Neural cell (in vitro differentiated cells): Measurements from ENCODE around the gene RPL26. TPM values are rescaled to one million over a fixed set of nuclear protein-coding genes. Genes with fewer than 3 reads are reported as not detected.

Experiments
- H2AFZ ChIP-seq: fragments of 200-600, 300-800 bp; sonication (generic), shearing (Covaris generic); 2 replicates; pipeline ENCODE4 v1.6.0; 2014; ENCODE audit warnings: low read depth, mild to moderate bottlenecking, antibody characterized with exemption, low read length, moderate library complexity
- H3F3A ChIP-seq: fragments of 200-600 bp; shearing (Covaris generic); 2 replicates; pipeline ENCODE4 v1.6.1; 2016; ENCODE audit warnings: mild to moderate bottlenecking, moderate library complexity, mixed read lengths, antibody characterized with exemption, low read length; ENCODE audit not compliant: insufficient read depth, poor library complexity, severe bottlenecking
- H3K27ac ChIP-seq: fragments of 200-600, 300-800 bp; sonication (generic), shearing (Covaris generic); 2 replicates; pipeline ENCODE4 v1.5.1; 2014; ENCODE audit warnings: mild to moderate bottlenecking, low read length, moderate library complexity
- H3K27me3 ChIP-seq: fragments of 300-800, 200-600 bp; sonication (generic), shearing (Covaris generic); 2 replicates; pipeline ENCODE4 v1.6.0; 2014; ENCODE audit warnings: mild to moderate bottlenecking, low read depth, low read length, moderate library complexity; ENCODE audit not compliant: insufficient read depth
- H3K36me3 ChIP-seq: fragments of 300-800, 200-600 bp; sonication (generic), shearing (Covaris generic); 2 replicates; pipeline ENCODE4 v1.5.1; 2014; ENCODE audit warnings: mild to moderate bottlenecking, antibody characterized with exemption, low read length, moderate library complexity; ENCODE audit not compliant: insufficient read depth
- H3K4me2 ChIP-seq: fragments of 300-800, 200-600 bp; sonication (generic), shearing (Covaris generic); 2 replicates; pipeline ENCODE4 v1.6.0; 2014; ENCODE audit warnings: mild to moderate bottlenecking, low read length
- H3K4me3 ChIP-seq: fragments of 300-800, 200-600 bp; sonication (generic), shearing (Covaris generic); 2 replicates; pipeline ENCODE4 v1.5.1; 2014; ENCODE audit warnings: mild to moderate bottlenecking, low read length, moderate library complexity
- H3K79me2 ChIP-seq: fragments of 200-600 bp; shearing (Covaris generic); replicated peaks from 2 replicates; pipeline ENCODE4 v1.6.0; 2014; ENCODE audit warnings: mild to moderate bottlenecking, low read length, moderate library complexity; ENCODE audit not compliant: insufficient read depth
- H3K9ac ChIP-seq: fragments of 300-800, 200-600 bp; sonication (generic), shearing (Covaris generic); 2 replicates; pipeline ENCODE4 v1.6.1; 2016; ENCODE audit warnings: mild to moderate bottlenecking, low read length, mixed read lengths
- H3K9me2 ChIP-seq: fragments of 200-600 bp; shearing (Covaris generic); 2 replicates; pipeline ENCODE4 v1.6.1; 2016; ENCODE audit warnings: mild to moderate bottlenecking, low read length, mixed read lengths; ENCODE audit not compliant: insufficient read depth
- H3K9me3 ChIP-seq: fragments of 200-600, 300-800 bp; sonication (generic), shearing (Covaris generic); 2 replicates; pipeline ENCODE4 v1.6.1; 2016; ENCODE audit warnings: mild to moderate bottlenecking, mixed run types, low read length, moderate library complexity, mixed read lengths
- H4K20me1 ChIP-seq: fragments of 200-600 bp; shearing (Covaris generic); 2 replicates; pipeline ENCODE4 v1.6.1; 2016; ENCODE audit warnings: mild to moderate bottlenecking, mixed run types; ENCODE audit not compliant: insufficient read depth
- CTCF ChIP-seq: fragments of 450-650 bp; IDR thresholded peaks from 2 replicates; pipeline ENCODE4 v1.5.1; 2014; ENCODE audit warnings: antibody characterized with exemption, mild to moderate bottlenecking, moderate library complexity; ENCODE audit not compliant: poor library complexity, severe bottlenecking
- EP300 ChIP-seq: fragments of 450-650 bp; conservative IDR thresholded peaks from 2 replicates; pipeline ENCODE4 v1.6.1; 2014; ENCODE audit warnings: antibody characterized with exemption, mild to moderate bottlenecking, moderate library complexity; ENCODE audit not compliant: poor library complexity, severe bottlenecking
- EZH2 ChIP-seq: fragments of 200-600, 300-800 bp; shearing (Covaris generic), sonication (generic); IDR thresholded peaks from 2 replicates; pipeline ENCODE4 v1.6.1; 2014; ENCODE audit warnings: antibody characterized with exemption, low read length, borderline replicate concordance, mild to moderate bottlenecking; ENCODE audit not compliant: insufficient read depth, poor library complexity, severe bottlenecking
- MXI1 ChIP-seq: fragments of 450-650 bp; conservative IDR thresholded peaks from 2 replicates; pipeline ENCODE4 v1.6.1; 2014; ENCODE audit warnings: antibody characterized with exemption, mild to moderate bottlenecking; ENCODE audit not compliant: poor library complexity, severe bottlenecking
- POLR2AphosphoS5 ChIP-seq: IDR thresholded peaks from 2 replicates; pipeline ENCODE4 v1.6.1; 2012
- RAD21 ChIP-seq: fragments of 450-650 bp; conservative IDR thresholded peaks from 2 replicates; pipeline ENCODE4 v1.6.1; 2014; ENCODE audit warnings: antibody characterized with exemption, mild to moderate bottlenecking, moderate library complexity
- REST ChIP-seq: IDR thresholded peaks from 2 replicates; pipeline ENCODE4 v1.6.1; 2012; ENCODE audit warnings: borderline replicate concordance
- SMC3 ChIP-seq: fragments of 450-650 bp; conservative IDR thresholded peaks from 2 replicates; pipeline ENCODE4 v1.6.1; 2014; ENCODE audit warnings: antibody characterized with exemption, mild to moderate bottlenecking, moderate library complexity; ENCODE audit not compliant: poor library complexity
- TAF1 ChIP-seq: IDR thresholded peaks from 2 replicates; pipeline ENCODE4 v1.6.1; 2012; ENCODE audit warnings: low read depth
- polyA plus RNA-seq: library from polyadenylated mRNA; depleted of rRNA; stranded (reverse); fragments of >200 nt; gene quantifications from 2 replicates; pipeline ENCODE4 v1.2.3, GENCODE V29; 2014

RPL26 gene
- polyA plus RNA-seq, 1 donor from 2014 or later, result 4,061 TPM

- Histone ChIP-seq H3K4me3 (no peak overlapping the region), H3K27ac (peak overlapping the region; percentile 93), H3K9me2 (no peaks in the 10 kb centered on the region), H3F3A (no peaks in the 10 kb centered on the region), H3K9ac (no peak overlapping the region), H4K20me1 (no peaks in the 10 kb centered on the region), H3K36me3 (no peaks in the 10 kb centered on the region), H2AFZ (no peak overlapping the region), H3K79me2 (peaks cover 31% of the 10 kb centered on the region), H3K4me2 (no peak overlapping the region), H3K27me3 (no peaks in the 10 kb centered on the region), H3K9me3 (no peaks in the 10 kb centered on the region)
- TF ChIP-seq POLR2AphosphoS5, result no peak
These were observed 5.6 kb downstream of the RPL26 start for GRCh38 chr17:8377422-8377821.

GRCh38 chr17:8376271-8377067 lies 6.5 kb downstream of the RPL26 start, which contains the start of gene KRABD2:
Gene KRABD2 (minus strand): TSS chr17:8376704.
- Histone ChIP-seq H3K9me3 (no peaks in the 10 kb centered on the region), H3K9ac (peak within 1 kb of the TSS; percentile 88), H3K36me3 (no peaks in the 10 kb centered on the region), H3F3A (no peaks in the 10 kb centered on the region), H3K4me3 (peak within 1 kb of the TSS; percentile 76), H3K4me2 (peak within 1 kb of the TSS; percentile 90), H3K27ac (peak within 1 kb of the TSS; percentile 93), H2AFZ (peak within 1 kb of the TSS; percentile 61), H3K9me2 (no peaks in the 10 kb centered on the region), H4K20me1 (no peaks in the 10 kb centered on the region), H3K27me3 (no peaks in the 10 kb centered on the region), H3K79me2 (peaks cover 22% of the 10 kb centered on the region)
- peak; percentile 76 for TF ChIP-seq CTCF
- peak; percentile 62 for TF ChIP-seq TAF1
- TF ChIP-seq RAD21, result peak; percentile 33
- TF ChIP-seq EP300, result peak; percentile 30
- no peak for TF ChIP-seq EZH2
- peak; percentile 40 for TF ChIP-seq SMC3
- peak; percentile 93 for TF ChIP-seq POLR2AphosphoS5
- peak; percentile 41 for TF ChIP-seq MXI1
- peak; percentile 87 for TF ChIP-seq REST
